NCI-H2227 (cell line): ENCODE measurements around the gene NEDD8.
"Not testable (repeated sequence)": the region's sequence is repeated elsewhere in the genome, so short reads cannot be mapped to it uniquely, and the experiment has no call there.

Source experiments
- DNase-seq: peaks from one replicate; lab custom pipeline; 2025; ENCODE audit not compliant: unreplicated experiment; lab: John Stamatoyannopoulos, UW

The NEDD8 gene

DNA sequence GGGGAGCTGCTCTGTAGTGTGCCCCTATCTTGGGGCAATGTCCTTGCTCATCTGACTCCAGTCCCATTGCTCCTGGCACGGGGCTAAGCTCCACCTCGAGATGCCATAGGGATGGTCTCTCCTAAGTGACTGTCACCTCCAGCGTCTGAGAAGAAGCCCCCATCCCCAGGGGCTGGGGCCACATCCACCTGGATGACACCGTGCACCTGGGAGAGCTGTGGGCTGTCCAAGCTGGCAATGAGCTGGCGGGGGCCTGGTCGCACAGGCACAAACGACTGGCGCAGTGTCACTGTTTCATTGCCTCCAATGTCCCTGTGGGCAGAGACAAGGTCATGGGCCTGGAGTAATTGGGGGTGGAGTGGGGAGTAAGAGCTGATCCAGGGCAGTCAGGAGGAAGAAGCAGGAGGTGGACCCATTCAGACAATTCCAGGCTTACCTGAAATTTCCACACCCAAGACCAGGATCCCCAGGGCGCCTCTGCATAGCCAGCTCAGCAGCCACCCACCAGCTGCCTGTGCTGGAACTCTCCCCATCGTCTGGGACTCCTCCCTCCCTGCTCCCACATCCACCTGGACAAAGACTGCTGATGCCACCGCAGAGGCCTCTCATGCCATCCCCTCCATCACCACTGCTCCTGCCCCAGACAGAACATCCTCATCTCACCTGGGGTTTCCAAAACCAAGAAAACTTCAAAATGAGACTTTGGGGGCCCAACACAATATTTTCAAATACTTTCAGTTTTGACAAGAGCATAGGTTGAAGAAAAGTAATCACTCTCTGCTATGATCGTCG lies 17.3 kb upstream of the NEDD8 start:
- no peak for DNase-seq

DNA sequence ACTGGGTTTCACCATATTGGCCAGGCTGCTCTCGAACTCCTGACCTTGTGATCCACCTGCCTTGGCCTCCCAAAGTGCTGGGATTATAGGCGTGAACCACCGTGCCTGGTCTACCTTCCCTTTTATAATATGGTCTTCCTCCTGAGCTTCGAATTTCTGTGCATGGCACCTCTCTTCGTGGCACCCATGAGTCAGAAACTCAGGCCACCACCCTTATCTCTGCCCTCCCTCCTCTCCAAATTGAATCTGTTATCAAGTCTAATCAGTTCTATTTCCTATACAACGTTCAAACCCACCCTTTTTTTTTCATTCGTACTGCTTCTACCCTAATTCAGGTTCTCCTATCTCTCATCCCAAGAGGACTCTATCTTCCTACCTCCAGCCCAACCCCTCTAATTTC lies 15.3 kb upstream of the NEDD8 start:
- DNase-seq = no peak

DNA sequence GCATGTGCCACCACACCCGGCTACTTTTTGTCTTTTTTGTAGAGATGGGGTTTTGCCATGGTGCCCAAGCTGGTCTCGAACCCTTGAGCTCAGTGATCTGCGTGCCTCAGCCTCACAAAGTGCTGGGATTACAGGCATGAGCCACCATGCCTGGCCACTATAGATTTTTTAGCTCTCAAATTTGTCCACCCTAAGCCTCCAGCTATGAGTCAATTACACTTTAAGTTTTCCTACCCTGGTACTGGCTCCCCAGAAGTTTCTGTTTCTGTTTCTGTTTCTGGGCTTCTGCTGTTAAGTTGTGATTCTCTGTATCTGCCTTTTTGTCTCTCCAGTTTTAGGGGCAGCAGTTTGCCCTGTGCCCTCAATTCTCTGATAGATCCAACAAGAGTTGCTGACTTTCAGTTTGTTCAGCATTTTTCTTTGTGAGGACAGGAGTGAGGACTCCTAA lies 14.6 kb upstream of the NEDD8 start:
- no peak for DNase-seq

DNA sequence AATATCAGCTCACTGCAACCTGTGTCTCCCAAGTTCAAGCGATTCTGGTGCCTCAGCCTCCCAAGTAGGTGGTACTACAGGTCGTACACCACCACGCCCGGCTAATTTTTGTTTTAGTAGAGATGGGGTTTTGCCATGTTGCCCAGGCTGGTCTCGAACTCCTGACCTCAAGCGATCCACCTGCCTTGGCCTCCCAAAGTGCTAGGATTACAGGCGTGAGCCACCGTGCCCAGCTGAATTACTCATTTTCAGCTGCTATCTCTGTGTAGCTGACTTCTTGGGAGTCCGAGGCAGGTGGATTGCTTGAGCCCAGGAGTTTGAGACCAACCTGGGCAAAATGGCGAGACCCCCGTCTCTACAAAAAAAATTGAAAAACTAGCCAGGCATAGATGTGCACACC lies 13.2 kb upstream of the NEDD8 start:
- DNase-seq = not testable (repeated sequence)

DNA sequence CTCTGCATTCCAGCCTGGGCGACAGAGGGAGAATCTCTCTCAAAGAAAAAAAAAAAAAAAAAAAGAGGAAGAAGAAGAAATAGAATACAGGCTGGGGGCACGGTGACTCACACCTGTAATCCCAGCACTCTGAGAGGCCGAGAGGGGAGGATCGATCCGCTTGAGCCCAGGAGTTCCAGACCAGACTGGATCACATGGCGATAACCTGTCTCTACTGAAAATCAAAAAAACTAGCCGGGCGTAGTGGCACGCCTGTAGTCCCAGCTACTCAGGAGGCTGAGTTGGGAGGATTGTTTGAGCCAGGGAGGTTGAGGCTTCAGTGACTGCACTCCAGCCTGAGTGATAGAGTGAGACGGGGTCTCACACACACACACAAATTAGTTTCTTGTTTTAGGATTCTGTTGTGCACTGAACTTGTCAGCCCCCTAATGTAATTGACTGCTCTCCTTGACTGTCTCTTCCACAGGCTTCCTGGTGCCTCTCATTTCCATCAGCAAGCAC lies 11.2 kb upstream of the NEDD8 start:
- peak; percentile 48 for DNase-seq

DNA sequence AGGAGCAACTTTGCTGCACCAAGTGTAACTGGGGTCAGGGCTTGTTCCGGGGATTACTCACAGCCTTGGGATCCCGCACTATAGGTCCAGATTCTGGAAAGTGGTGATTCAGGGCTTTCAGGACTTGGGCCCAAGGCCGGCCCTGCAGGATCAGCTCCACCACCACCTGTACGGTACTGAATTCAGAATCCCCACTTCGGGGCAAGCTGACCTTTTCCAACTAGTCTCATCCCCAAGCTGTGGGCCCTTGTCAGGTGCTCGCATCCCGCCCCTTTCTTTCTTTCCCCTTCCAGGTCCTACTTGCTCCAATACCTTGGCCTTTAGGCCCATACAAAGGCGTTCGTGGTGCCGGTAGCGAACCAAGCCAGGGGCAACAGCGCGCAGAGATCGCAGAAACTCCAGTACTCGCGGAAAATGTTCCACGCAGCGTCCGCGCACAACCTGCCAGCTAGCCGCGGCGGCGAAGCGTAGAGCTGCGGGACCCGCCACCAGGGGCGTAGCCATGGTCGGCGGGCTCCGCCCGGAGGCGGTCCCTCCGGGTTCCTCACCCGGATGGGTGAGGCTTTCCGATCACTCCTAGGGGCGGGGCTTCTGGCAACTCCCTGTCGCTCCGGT lies 9.8 kb upstream of the NEDD8 start:
- peak; percentile 95 for DNase-seq

DNA sequence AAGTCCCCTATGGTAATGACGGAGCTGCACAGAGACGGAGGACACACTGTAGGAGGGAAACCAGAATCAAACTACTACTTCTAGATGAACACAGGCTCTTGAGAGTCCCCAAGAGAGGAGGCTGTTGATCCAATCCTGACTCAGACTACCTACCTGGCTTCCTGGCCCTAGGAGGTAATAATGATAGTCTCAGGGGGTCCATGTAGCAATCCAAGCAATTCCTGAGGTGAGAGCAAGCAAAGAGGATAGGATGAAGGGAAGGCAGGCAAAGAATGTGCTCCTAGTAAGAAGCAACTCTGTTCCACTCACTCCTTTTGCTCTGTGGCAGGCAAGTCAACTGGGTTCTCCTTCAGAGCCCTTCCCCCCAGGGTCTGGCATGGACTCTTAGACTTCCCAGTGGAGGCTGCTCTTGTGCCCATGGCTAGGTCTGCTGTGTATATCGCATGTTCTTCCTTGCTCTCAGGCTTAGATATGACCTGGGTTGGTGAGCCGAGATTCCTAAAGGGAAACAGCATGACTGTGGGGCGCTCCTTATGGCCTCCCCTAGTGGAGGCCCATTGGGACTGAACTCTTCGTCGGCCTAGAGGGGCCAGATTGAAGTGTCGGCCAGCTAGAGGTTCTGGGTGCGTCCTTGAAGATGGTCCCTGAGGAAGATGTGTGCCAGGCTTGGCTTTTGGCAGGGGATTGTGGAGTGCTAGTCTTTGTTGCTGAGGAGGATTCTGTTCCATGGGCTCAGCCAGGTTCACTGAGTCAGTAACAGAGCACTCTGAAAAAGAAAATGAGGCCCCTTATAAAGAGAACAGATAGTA lies 8.1 kb upstream of the NEDD8 start:
- no peak for DNase-seq

DNA sequence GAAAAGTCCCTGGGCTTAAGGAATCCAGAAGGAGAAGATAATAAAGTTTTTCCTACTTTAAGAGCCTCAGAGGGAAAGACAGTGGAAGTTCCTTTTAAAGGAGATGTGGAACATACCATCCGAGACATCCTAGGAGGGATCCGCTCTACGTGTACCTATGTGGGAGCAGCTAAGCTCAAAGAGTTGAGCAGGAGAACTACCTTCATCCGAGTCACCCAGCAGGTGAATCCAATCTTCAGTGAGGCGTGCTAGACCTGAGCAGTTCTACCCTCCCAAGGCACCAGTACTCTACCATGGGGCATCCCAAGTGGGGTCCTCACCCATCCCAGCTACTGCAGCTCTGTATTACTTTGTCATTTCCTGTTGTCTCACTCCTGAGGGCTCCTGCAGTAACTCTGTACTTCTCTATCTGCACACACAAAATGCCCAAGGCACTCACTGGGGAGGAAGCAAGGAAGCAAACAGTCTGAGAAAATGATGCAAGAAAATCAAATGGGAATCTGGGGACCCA lies 6.4 kb upstream of the NEDD8 start:
- no peak for DNase-seq

DNA sequence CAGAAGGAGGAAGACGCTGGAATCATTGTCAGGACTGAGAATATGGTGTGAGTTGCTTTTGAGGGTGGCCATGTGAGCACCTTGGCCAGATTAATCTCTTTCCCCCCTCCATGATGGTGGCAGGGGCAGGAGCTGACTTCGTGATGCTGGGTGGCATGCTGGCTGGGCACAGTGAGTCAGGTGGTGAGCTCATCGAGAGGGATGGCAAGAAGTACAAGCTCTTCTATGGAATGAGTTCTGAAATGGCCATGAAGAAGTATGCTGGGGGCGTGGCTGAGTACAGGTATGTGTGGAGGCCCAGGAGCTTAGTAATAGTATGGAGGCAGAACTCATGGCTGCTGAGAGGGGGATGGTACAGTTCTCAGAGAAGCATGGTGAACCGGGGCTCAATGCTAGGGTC lies 6.0 kb upstream of the NEDD8 start:
- no peak for DNase-seq

DNA sequence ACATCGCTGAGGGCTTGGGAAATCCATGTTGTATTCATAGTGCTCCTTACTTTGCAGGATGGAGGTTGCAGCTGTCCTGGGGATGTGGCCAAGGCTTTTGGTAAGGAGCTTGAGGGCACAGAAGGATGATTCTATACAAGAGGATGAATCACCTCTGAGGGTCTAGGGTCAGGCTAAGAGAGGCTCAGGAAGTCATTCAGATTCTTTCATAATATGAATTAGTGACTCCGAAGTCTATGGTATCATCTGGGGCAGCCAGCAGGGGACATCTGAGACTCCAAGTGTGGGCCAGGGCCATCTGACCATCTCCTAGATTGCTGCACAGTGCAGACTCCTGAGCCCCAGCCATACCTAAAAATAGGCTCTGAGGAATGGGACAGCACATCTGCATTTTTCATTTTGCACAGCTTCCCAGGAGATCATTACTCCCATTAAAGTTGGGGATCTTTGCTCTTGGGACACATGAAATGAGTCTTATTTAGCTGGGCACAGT lies 5.3 kb upstream of the NEDD8 start:
- no peak for DNase-seq

DNA sequence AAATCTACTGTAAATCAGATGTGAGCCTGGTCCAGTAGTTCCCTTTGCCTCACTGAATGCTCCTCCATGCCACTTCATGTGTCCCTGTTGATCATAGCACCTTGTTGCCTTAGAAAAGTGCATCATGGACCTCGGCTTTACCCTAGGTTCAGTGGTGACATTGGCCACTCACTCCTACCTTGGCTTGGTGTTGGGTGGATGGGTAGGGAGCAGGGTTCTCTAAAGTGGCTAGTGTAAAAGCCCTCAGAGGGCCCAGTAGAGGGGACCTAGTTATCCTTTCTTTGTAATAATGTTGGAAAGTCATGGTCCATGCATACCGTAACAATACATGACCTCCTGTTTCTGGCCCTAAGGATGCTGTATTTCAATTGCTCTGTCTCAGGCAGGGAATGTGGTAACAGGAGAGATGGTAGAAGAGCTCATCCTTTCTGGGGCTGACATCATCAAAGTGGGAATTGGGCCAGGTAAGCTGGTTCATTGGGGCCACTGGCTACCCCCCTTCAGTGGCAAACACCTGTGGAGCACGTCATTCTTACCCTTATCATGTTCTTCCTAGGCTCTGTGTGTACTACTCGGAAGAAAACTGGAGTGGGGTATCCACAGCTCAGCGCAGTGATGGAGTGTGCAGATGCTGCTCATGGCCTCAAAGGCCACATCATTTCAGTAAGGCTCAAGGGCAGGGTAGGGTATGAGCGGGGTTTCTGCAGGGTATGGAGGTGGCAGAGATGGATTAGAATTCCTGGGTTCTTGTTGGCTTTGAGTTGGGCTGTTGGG lies 4.7 kb upstream of the NEDD8 start:
- DNase-seq = no peak

DNA sequence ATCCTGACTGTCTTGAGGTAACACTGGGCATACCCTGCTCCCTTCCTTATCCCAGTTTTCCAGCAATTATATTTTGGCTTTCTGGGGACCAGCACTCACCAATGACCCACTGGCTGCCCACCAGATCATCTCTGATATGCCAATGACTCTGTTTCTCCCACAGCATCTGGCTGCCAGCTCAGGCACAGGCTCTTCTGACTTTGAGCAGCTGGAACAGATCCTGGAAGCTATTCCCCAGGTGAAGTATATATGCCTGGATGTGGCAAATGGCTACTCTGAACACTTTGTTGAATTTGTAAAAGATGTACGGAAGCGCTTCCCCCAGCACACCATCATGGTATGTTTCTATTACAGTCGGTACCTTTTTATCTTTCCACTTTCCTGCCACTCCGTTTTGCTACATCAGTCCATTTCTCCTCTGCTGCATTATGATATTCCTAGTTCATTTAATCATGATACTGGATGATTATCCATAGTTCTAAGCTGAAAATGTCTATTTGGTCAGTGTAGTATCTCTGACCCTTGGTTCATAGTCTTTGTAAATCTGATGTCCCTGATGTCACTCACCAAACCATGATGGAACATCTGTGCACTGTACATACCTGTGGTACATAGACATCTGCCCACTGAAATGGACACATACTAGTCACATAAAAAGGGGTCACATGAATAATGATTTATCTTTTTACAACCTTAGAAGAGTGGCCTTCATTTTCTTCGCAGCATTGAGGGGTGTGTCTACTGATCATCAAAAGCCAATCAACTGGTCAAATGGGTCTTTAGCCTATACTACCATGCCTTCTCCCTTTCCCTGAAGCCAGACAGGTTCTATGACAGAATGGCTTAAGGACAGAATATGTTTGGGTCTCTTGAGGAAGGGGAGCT lies 3.9 kb upstream of the NEDD8 start:
- no peak for DNase-seq

DNA sequence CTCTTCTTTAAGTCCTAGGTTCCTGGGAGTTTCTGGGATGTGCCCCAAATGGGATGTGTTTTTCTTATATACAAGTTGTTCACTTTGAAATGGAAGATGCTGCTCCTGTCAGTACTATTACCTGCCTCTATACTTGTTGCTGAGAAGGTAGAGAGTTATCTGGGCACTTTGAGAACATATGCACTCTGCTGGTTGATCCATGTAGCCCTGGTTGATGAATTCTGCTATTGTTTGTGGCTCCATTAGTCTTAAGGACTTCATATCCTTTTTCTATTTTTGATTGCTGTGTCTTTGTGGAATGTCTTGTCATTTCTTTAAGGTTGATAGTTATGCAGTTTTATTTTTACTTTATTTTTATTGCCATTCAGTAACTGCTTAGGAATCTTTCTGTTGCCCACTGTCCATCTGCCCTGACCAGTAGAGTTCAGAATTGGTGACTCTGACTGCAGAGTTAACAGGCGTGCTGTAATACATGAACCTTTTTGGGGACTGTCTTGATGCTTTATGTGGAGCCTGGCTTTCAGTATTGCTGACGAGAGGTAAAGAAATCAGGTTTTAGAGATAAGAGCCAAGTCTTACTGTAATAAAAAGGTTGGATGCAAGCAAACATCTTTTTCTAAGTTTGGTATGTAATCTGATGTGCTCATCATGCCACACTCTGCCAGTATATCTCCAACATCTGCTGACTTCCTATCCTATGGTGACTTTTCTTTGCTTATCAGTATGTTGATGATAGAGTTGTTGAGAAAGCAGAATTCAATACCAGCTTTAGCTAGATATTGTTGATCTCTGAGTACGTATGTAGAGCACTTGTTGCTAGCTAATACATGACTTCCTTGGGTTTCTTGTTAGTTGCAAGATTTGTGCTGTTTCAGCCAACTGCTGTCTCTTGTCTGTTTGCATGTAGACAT lies 2.2 kb upstream of the NEDD8 start:
- no peak for DNase-seq

DNA sequence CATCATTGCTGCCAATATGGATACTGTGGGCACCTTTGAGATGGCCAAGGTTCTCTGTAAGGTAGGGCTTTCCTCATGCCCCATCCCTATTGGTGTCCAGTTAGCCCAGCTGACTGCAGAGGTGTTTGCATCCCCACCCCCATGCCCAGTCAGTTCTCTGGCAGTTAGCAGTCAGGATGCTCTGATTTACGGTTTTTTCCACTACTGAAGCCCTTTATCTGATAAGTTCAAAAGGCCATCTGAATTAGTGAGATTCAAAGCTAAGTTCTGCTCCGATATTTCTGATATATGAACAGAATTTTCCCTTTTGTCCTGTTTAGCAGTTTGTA lies 1.3 kb upstream of the NEDD8 start:
- peak; percentile 39 for DNase-seq

DNA sequence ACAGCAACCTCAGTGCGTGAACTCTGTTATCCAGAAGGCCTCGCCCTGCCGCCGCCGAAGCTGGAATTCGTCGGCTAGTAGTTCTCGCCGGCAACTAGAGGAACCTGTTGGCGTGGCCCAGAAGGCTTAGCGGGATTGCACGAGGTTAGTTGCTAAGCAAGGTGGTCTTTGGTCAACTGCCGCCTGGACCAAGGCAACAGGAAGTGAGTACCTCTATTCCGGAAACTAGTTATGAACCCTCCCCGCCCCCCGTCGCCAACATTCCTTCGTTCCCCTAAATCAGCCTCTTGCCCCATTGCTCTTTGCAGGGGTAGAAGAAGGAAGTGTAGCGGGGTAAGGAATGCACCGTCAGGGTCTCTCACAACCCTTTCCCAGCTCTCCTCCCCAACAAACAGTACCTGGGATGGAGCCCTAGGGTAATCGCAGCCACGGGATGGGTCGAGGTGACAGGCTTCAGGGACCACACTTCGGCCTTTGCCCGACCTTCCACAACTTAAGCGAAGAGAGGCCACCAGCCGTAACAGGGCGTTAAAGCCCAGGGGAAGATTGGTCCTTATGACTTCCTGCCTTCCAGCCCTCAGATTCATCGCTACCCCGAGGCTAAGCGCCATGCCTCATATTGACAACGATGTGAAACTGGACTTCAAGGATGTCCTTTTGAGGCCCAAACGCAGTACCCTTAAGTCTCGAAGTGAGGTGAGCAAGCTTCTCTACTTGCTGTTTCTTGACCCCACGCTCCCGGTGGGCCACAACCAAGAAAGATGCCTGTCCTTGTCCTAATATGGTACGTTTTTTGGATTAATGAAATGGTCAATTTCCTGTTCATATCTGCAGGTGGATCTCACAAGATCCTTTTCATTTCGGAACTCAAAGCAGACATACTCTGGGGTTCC lies 724 bp upstream of the NEDD8 start, which contains the start of gene GMPR2:
Gene GMPR2, plus strand, starts transcription at position 285 of the 893 bp plus-strand sequence. Its CDS starts 325 bp downstream, at position 610.
- no peak for DNase-seq

DNA sequence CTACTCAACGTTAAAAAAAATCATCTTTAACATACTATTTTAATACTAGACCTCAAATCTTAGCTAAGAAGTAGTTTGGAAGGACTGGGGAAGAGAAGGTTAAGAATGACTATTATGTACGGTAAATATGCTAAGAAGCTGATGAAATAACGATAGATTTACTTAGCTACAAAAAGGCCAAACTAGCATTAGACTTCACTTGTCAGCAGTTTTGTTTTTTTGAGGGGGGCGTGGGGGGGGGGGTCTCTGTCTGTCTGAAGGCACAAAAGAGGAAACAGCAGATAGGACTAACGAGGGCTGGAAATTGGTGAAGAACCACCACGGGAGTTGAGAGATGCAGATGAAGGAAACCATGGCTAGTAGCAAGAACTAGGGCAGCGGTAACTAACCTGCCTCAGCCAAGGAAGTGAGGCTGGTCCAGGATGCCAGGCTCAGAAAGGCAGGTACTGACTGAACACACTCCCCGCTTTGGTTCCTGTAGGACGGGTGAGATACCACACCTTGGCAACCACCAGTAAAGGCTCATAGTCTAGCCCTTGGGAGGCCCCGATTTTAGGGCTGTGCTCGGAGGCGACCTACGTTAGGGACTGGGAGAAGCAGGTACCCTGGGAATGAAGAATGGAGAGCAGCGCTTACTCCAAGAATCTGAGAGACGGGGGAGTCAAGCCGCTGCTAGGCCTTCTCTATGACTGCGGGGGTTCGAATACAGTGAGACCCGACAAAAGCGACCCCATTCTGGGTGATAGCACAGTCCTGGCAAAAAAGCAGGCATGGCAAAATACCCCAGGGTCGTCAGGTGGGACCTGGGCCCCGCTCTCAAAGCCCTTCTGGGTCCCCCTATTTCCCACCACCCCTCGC lies 675 bp downstream of the NEDD8 start:
- peak; percentile 41 for DNase-seq

DNA sequence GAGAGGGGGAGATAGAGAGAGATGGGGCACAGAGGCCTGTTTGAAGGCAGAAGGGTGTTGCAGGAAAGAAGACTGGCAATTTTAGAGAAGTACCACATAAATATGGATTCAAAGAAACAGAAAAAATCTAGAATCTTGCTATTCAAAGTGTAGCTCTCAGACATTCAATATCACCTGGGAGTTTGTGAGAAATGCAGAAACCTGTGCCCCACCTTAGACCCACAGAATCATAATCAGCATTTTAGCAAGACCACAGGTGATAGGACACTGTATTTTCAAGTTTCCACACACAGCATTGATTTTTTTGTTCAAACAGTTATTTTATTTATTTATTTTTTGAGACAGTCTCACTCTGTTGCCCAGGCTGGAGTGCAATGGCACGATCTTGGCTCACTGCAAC lies 3.3 kb downstream of the NEDD8 start:
- DNase-seq = no peak
